ENCODE results near the gene PEF1.
A peak's percentile ranks its signal among the peaks of the same experiment; 100 is the strongest.

Gene PEF1

DNA sequence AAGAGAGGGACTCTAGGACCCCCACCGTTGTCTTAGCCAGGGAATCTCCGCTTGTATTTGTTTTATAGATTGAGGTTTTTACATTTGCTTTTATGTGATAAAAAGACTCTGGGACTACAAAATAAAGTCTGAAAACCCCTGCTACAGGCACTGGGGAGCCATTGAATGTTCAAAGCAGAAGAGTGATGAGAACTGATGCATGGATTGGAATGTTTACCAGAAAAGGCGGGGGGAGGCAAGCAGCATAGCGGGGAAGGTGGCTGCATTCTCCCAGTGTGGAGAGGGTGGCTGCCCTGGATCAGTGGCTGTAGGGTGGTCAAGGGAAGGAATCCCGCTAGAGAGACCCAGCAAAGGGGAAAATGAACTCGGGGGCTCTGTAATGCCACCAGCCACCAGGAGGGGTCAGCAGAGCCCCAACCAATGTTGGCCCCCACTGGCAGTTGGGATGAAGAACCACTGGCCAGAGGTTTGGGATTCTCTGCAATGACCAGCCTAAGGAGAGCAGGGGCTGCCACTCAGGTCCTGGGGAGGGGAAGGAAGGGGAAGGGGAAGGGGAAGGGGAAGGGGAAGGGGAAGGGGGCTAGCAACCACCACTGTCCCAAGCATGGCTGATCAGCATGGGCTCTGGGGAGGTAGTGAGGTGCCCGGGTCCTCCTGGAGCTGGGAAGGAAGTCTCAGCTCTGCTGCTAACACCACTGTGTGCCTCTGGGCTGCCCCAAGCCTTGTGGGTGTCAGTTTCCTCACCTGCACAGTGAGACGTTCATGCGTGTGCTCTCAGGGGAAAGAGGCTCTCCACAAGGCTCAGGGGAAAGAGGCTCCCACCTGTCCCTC is 19.2 kb upstream of the PEF1 start:
- TF ChIP-seq, protein P1, sequence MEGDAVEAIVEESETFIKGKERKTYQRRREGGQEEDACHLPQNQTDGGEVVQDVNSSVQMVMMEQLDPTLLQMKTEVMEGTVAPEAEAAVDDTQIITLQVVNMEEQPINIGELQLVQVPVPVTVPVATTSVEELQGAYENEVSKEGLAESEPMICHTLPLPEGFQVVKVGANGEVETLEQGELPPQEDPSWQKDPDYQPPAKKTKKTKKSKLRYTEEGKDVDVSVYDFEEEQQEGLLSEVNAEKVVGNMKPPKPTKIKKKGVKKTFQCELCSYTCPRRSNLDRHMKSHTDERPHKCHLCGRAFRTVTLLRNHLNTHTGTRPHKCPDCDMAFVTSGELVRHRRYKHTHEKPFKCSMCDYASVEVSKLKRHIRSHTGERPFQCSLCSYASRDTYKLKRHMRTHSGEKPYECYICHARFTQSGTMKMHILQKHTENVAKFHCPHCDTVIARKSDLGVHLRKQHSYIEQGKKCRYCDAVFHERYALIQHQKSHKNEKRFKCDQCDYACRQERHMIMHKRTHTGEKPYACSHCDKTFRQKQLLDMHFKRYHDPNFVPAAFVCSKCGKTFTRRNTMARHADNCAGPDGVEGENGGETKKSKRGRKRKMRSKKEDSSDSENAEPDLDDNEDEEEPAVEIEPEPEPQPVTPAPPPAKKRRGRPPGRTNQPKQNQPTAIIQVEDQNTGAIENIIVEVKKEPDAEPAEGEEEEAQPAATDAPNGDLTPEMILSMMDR (IDR thresholded peaks at IDR 0.05; ENCODE audit: low read depth, low read length): peak; percentile 75
- TF ChIP-seq EZH2phosphoT487 (IDR thresholded peaks at IDR 0.05; ENCODE audit: low read depth): no peak
- Histone ChIP-seq H3K79me2 (ENCODE audit: low read length) (no peaks in the 10 kb centered on the region), H2AFZ (ENCODE audit: low read depth, low read length) (no peak overlapping the region), H3K4me2 (ENCODE audit: low read length) (no peak overlapping the region), H3K27me3 (ENCODE audit: low read depth, low read length) (no peaks in the 10 kb centered on the region), H3K4me3 (ENCODE audit: low read length) (no peak overlapping the region), H3K36me3 (replicated peaks; ENCODE audit: low read depth, low read length) (no peaks in the 10 kb centered on the region), H3K9me3 (ENCODE audit: insufficient read depth, low read length) (no peaks in the 10 kb centered on the region), H3K9ac (ENCODE audit: low read length) (no peak overlapping the region), H3K27ac (ENCODE audit: low read length) (no peak overlapping the region), H4K20me1 (ENCODE audit: insufficient read depth, low read length) (no peaks in the 10 kb centered on the region), H3K4me1 (ENCODE audit: low read length) (peaks cover 6% of the 10 kb centered on the region; the same call in 1 of the 2 replicates)

DNA sequence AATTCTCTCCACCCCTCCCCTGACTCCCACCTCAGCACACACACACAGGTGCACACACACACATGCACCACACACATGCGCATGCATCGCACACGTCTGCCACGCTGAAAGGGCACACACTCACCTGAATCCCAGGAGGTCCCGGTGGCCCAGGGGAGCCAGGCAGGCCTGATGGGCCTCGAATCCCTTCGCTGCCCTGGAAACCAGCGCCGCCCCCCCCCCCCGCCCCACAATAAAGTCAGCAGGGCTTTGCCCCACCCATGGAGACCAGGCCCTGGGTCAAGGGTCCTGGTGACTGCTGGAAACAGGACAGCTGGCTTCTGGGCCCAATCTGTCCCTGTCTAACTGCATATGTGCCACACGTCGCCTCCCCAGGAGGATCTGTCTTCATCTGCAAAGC is 17.8 kb upstream of the PEF1 start:
- no peaks in the 10 kb centered on the region for H3K36me3 ChIP-seq (replicated peaks; ENCODE audit: low read depth, low read length)
- no peak overlapping the region for H3K9ac ChIP-seq (ENCODE audit: low read length)
- no peaks in the 10 kb centered on the region for H3K79me2 ChIP-seq (ENCODE audit: low read length)
- no peak overlapping the region for H3K27ac ChIP-seq (ENCODE audit: low read length)
- H3K4me1 ChIP-seq (ENCODE audit: low read length): peaks cover 6% of the 10 kb centered on the region; the same call in 1 of the 2 replicates
- H4K20me1 ChIP-seq (ENCODE audit: insufficient read depth, low read length): no peaks in the 10 kb centered on the region
- no peak for TF ChIP-seq EZH2phosphoT487 (IDR thresholded peaks at IDR 0.05; ENCODE audit: low read depth)
- TF ChIP-seq, protein P1 (IDR thresholded peaks at IDR 0.05; ENCODE audit: low read depth, low read length): no peak
- no peak overlapping the region for H2AFZ ChIP-seq (ENCODE audit: low read depth, low read length)
- no peaks in the 10 kb centered on the region for H3K9me3 ChIP-seq (ENCODE audit: insufficient read depth, low read length)
- H3K27me3 ChIP-seq (ENCODE audit: low read depth, low read length): no peaks in the 10 kb centered on the region
- no peak overlapping the region for H3K4me2 ChIP-seq (ENCODE audit: low read length)
- H3K4me3 ChIP-seq (ENCODE audit: low read length): no peak overlapping the region

DNA sequence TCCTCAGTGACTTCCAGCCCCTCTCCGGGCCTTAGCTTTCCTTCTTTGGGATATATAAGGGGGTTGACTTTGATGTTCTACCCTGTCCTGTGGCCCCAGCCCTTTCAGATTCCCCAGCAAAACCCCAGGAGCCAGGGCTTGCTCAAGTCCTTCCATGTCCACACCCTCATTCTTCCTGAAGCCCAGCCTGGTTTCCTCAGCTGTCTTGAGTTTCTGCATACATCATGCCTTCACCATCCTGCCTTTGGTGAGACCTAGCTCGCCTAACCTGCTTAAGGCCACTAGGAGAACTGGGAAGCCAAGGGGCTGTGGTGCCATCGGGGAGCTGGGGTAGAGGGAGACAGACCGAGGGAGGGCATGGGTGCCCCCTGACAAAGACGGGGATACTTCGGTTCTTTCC is 17.2 kb upstream of the PEF1 start:
- Histone ChIP-seq H3K27me3 (ENCODE audit: low read depth, low read length) (no peaks in the 10 kb centered on the region), H3K9ac (ENCODE audit: low read length) (no peak overlapping the region), H3K79me2 (ENCODE audit: low read length) (no peaks in the 10 kb centered on the region), H3K4me2 (ENCODE audit: low read length) (no peak overlapping the region), H3K36me3 (replicated peaks; ENCODE audit: low read depth, low read length) (no peaks in the 10 kb centered on the region), H3K4me1 (ENCODE audit: low read length) (peaks cover 6% of the 10 kb centered on the region; the same call in 1 of the 2 replicates), H2AFZ (ENCODE audit: low read depth, low read length) (no peak overlapping the region), H4K20me1 (ENCODE audit: insufficient read depth, low read length) (no peaks in the 10 kb centered on the region), H3K27ac (ENCODE audit: low read length) (no peak overlapping the region), H3K9me3 (ENCODE audit: insufficient read depth, low read length) (no peaks in the 10 kb centered on the region), H3K4me3 (ENCODE audit: low read length) (no peak overlapping the region)
- TF ChIP-seq EZH2phosphoT487 (IDR thresholded peaks at IDR 0.05; ENCODE audit: low read depth): no peak
- TF ChIP-seq, protein P1 (IDR thresholded peaks at IDR 0.05; ENCODE audit: low read depth, low read length): no peak

DNA sequence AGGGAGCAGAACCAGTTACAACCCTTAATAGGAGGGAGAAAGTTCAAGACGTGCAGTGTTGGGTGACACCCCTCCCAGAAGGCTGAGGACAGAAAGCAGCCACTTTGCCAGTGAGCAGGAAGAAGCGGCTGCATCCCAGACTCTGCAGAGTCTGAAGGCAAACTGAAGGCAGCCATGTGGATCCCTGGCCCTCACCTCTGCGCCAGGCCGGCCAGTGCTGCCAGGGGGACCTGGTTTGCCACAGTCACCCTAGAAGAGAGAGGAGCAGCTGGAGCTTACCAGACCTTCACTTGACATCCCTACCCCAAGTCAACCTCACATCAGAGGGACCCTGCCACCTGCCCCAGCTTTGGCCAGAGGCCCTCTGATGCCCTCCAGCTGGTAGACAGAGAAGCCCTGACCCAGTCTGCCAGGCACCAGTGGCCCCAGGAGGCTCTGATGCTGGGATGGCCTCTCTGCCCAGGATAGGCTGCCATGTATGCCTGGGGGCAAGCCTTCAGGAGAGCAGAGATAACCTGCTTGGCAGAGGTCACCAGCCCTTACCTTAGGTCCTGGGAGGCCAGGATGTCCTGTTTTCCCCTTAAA is 16.3 kb upstream of the PEF1 start:
- no peak overlapping the region for H2AFZ ChIP-seq (ENCODE audit: low read depth, low read length)
- H3K36me3 ChIP-seq (replicated peaks; ENCODE audit: low read depth, low read length): no peaks in the 10 kb centered on the region
- H3K4me3 ChIP-seq (ENCODE audit: low read length): no peak overlapping the region
- no peaks in the 10 kb centered on the region for H3K27me3 ChIP-seq (ENCODE audit: low read depth, low read length)
- TF ChIP-seq, protein P1 (IDR thresholded peaks at IDR 0.05; ENCODE audit: low read depth, low read length): no peak
- TF ChIP-seq EZH2phosphoT487 (IDR thresholded peaks at IDR 0.05; ENCODE audit: low read depth): no peak
- no peaks in the 10 kb centered on the region for H3K79me2 ChIP-seq (ENCODE audit: low read length)
- no peak overlapping the region for H3K27ac ChIP-seq (ENCODE audit: low read length)
- no peak overlapping the region for H3K4me2 ChIP-seq (ENCODE audit: low read length)
- no peak overlapping the region for H3K9ac ChIP-seq (ENCODE audit: low read length)
- H4K20me1 ChIP-seq (ENCODE audit: insufficient read depth, low read length): no peaks in the 10 kb centered on the region
- H3K4me1 ChIP-seq (ENCODE audit: low read length): peaks cover 6% of the 10 kb centered on the region; the same call in 1 of the 2 replicates
- no peaks in the 10 kb centered on the region for H3K9me3 ChIP-seq (ENCODE audit: insufficient read depth, low read length)
